Stimulated activated CD4-positive, alpha-beta T cell treated with anti-CD3 and anti-CD28 coated beads, Interleukin-1b, Interleukin-23, amount 100 ng/mL, for 4 hours (primary cell): Measurements from ENCODE around the gene CITED2.
"Not testable (repeated sequence)": the region's sequence is repeated elsewhere in the genome, so short reads cannot be mapped to it uniquely, and the experiment has no call there.

Experiments
- DNase-seq, 2 donors: peaks; one replicate each; pipeline ENCODE4 v3.0.0-alpha.2; 2020; ENCODE audit warnings: low read depth in 2 of 2

Gene CITED2, protein sequence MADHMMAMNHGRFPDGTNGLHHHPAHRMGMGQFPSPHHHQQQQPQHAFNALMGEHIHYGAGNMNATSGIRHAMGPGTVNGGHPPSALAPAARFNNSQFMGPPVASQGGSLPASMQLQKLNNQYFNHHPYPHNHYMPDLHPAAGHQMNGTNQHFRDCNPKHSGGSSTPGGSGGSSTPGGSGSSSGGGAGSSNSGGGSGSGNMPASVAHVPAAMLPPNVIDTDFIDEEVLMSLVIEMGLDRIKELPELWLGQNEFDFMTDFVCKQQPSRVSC

GRCh38 chr6:139374357-139375225, at the start of gene CITED2:
TSS of gene CITED2 (minus strand) at chr6:139374648. CDS start at chr6:139373944, 704 bp downstream.
- peak; percentile 86 to 93 for DNase-seq

DNA sequence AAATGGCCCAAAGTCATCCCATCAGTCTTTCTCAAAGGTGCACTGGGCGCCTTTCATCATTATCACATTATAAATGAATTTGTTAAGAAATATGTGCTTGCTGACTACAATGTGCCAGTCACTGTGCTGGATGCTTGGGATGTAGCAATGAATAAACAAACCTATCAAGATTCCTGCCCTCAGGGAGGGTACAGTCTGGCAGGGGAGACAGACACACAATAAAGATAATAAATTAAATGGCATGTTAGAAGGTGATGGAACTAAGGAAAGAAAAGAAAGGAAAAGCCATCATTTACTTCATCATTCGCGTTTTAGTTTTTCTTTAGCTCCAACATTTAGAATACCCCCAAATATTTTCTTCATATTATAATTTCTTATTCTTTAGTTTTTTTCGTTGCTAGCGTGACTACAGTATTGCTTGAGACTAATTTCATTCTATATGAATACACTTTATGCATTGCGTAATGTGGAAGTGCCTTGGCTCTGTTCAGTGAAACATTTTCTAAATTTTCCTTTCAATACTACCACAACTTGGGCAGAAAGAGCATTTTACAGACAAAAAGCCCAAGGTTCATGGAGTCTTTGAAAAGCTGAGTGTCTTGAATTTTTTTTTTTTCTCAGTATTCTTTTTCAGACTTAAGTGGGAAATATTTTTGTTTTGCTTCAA, 48.7 kb upstream of the CITED2 start:
- no peak for DNase-seq

GRCh38 chr6:139422105-139423036, 47.9 kb upstream of the CITED2 start:
- DNase-seq = no peak

DNA sequence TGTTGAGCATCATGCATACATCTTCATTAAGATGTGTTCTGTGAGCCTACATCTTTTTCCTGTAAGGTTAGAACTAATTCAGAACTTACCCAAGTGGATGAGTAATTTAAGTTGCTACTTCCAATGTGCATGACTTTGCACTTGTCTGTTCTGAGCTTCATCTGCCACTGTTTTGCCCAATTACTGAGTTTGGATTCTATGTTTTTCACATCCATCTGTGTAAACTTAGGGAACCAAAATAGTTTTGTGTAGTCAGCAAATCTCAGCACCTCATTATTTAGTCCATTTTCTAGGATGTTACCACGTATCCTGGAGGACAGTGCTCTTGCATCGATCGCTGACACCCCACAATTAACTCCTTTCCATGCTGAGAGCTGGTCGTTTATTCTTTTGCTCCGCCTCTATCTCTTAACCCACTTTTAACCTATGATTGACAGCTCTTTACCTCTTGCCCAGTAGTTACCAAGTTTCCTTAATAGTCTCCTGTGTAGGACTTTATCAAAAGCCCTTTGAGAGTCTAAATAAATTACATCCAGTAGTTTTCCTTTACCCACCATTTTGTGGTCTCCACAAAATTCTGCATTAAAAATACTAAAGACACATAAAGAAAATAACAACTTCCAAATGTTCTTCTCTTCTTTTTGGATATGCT, 44.2 kb upstream of the CITED2 start:
- DNase-seq = no peak

- DNase-seq = no peak
Observed at GRCh38 chr6:139416146-139416545, 41.7 kb upstream of the CITED2 start.

- no peak for DNase-seq
Observed at GRCh38 chr6:139415365-139415764, 40.9 kb upstream of the CITED2 start.

DNA sequence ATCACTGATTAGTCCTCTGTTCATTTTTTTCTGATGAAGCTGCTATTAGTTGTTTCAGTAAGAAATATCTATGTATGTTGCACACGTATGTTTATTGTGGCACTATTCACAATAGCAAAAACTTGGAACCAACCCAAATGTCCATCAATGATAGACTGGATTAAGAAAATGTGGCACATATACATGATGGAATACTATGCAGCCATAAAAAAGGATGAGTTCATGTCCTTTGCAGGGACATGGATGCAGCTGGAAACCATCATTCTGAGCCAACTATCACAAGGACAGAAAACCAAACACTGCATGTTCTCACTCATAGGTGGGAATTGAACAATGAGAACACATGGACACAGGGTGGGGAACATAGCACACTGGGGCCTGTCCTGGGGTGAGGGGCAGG, 37.7 kb upstream of the CITED2 start:
- DNase-seq = not testable (repeated sequence)

- no peak for DNase-seq
Observed at GRCh38 chr6:139409026-139409425, 34.6 kb upstream of the CITED2 start.

GRCh38 chr6:139407718-139408222, 33.3 kb upstream of the CITED2 start:
- DNase-seq = no peak

- DNase-seq = no peak
Observed at GRCh38 chr6:139406577-139407343, 32.3 kb upstream of the CITED2 start.

GRCh38 chr6:139402876-139403386, 28.5 kb upstream of the CITED2 start:
- no peak for DNase-seq

GRCh38 chr6:139398658-139399057, 24.2 kb upstream of the CITED2 start:
- DNase-seq = no peak

- no peak for DNase-seq
Observed at GRCh38 chr6:139395891-139396301, 21.4 kb upstream of the CITED2 start.

DNA sequence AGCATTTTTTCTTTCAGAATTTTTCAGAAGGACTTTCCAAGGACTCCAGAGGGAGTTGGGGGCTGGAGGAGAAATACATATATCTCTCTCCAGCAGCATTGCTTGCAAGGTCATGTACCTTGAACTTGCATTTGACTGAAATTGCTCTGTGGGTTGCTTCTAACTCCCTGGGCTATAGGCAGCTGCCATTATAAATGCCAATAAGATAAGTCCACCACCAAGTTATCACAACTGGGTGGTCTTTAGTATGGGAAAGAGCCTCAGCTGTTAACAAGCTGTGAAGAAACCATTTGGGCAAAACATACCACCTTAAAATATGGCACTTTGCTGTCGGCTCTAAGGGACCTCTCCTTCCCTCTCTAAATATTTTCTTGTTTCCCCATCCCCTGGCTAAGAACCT, 20.9 kb upstream of the CITED2 start:
- no peak for DNase-seq

- no peak for DNase-seq
Observed at GRCh38 chr6:139394027-139394649, 19.7 kb upstream of the CITED2 start.

GRCh38 chr6:139392794-139393193, 18.3 kb upstream of the CITED2 start:
- DNase-seq = no peak

- no peak for DNase-seq
Observed at GRCh38 chr6:139391709-139392108, 17.3 kb upstream of the CITED2 start.

DNA sequence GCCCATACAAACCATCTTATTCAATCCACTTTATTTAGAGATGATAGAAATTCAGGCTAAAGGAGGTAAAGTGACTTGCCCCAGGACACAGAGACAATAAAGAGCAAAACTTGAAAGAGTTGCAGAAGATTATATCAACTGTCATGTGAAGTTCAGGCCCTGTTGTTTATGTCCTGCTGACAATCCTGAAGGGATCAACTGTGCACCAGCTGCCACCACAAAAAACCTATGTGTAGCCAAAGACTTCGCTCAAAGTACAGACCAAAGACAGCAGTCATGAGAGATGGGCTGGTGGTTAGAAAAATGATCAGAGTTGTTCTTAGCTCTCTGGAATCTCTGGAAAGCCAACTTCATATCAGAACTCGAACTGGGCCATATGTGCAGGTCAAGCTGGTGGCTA, 16.0 kb upstream of the CITED2 start:
- no peak for DNase-seq

GRCh38 chr6:139388384-139388783, 13.9 kb upstream of the CITED2 start:
- no peak for DNase-seq
